Esophagus muscularis mucosa (tissue), 4 donors: Measurements from ENCODE around the gene ATP8B1. TPM values are rescaled to one million over a fixed set of nuclear protein-coding genes. Genes with fewer than 3 reads are reported as not detected.

Source experiments
- DNase-seq: peaks from one replicate; pipeline ENCODE4 v3.0.0-alpha.2; 2017; ENCODE audit errors: extremely low spot score
- H3K27ac ChIP-seq, 4 donors: fragments of 200-600 bp; sonication (generic); replicated peaks in 1 of 4; 1 replicate in 3 of 4; 2 replicates in 1 of 4; pipeline ENCODE4 v1.5.1; 2016 to 2019; ENCODE audit warnings: mild to moderate bottlenecking in 1 of 4
- H3K27me3 ChIP-seq, 4 donors: fragments of 200-600 bp; sonication (generic); one replicate each; pipeline versions ENCODE4 v1.5.1 to v1.6.0; 2016 to 2019
- H3K36me3 ChIP-seq, 4 donors: fragments of 200-600 bp; sonication (generic); one replicate each; pipeline ENCODE4 v1.5.1; 2016 to 2019
- H3K4me1 ChIP-seq, 4 donors: fragments of 200-600 bp; sonication (generic); one replicate each; pipeline ENCODE4 v1.5.1; 2016 to 2019
- H3K4me3 ChIP-seq, 4 donors: fragments of 200-600 bp; sonication (generic); 1 replicate in 2 of 4; 2 replicates in 2 of 4; pipeline ENCODE4 v1.5.1; 2016 to 2019; ENCODE audit warnings: mild to moderate bottlenecking in 4 of 4, moderate library complexity in 1 of 4
- H3K9me3 ChIP-seq, 4 donors: fragments of 200-600 bp; sonication (generic); 1 replicate in 3 of 4; 2 replicates in 1 of 4; pipeline ENCODE4 v1.5.1; 2016 to 2019
- EP300 ChIP-seq: sonication (generic); formaldehyde crosslinking; IDR thresholded peaks from one replicate; pipeline ENCODE4 v1.6.1; 2017; ENCODE audit warnings: antibody characterized with exemption
- POLR2A ChIP-seq: fragments of 450-650 bp; IDR thresholded peaks from one replicate; pipeline ENCODE4 v1.6.1; 2017; ENCODE audit warnings: antibody characterized with exemption, moderate library complexity, mild to moderate bottlenecking, low read depth
- POLR2AphosphoS5 ChIP-seq, 2 donors: sonication (generic); formaldehyde crosslinking; IDR thresholded peaks; one replicate each; pipeline ENCODE4 v1.6.1; 2017; ENCODE audit warnings: antibody characterized with exemption in 2 of 2
- WGBS: methylation state at CpG from one replicate; pipeline ENCODE4 v1.1.5; 2018; 5-methylcytosine and 5-hydroxymethylcytosine counted together
- intact Hi-C: fragments of 100-400 bp; cut with DNase I; formaldehyde crosslinking; loops from one replicate; pipeline ENCODE4 v1.15.1; 2023
- total RNA-seq, 4 donors: library from RNA; depleted of rRNA; stranded (reverse); fragments of >200 nt; gene quantifications; one replicate each; pipeline versions ENCODE4 v1.1.0 to v1.2.1, GENCODE V29; 2016
- TF ChIP-seq, protein P1 (sequence below), 3 experiments: fragments of 200-600 bp in 2 of 3; fragments of 450-650 bp in 1 of 3; sonication (generic) in 2 of 3; IDR thresholded peaks; one replicate each; pipeline ENCODE4 v1.5.1; 2017 to 2019; ENCODE audit warnings: antibody characterized with exemption in 3 of 3, mild to moderate bottlenecking in 2 of 3, moderate library complexity in 1 of 3

The ATP8B1 gene
- total RNA-seq, 4 donors from 2014 or later, result 18.3 to 21.9 (median 19.6) TPM

DNA sequence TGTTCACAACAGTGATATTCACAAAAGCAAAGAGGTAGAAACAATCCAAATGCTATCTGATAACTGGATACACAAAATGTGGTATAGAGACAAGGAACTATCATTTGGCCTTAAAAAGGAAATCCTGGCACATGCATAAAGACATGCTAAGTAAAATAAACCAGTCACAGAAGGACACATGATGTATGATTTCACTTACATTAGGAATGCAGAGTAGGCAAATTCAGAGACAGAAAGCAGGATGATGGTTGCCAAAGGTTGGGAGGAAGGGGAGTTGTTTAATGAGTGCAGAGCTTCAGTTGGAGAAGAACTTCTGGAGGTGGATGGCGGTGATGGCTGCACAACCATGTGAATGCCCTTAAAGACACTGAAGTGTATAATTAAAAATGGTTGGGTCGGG is 38.1 kb downstream of the ATP8B1 start:
- intact Hi-C loops, result no loop called here
- Histone ChIP-seq H3K4me1 (peaks cover 19 to 46% (median 45%) of the 10 kb centered on the region in 4 donors), H3K4me3 (no peak overlapping the region), H3K9me3 (no peaks in the 10 kb centered on the region), H3K27me3 (no peaks in the 10 kb centered on the region), H3K36me3 (peaks cover 0 to 4% (median 0%) of the 10 kb centered on the region in 4 donors), H3K27ac (no peak overlapping the region)
- no peak for TF ChIP-seq POLR2A
- TF ChIP-seq EP300, result no peak
- TF ChIP-seq, protein P1, sequence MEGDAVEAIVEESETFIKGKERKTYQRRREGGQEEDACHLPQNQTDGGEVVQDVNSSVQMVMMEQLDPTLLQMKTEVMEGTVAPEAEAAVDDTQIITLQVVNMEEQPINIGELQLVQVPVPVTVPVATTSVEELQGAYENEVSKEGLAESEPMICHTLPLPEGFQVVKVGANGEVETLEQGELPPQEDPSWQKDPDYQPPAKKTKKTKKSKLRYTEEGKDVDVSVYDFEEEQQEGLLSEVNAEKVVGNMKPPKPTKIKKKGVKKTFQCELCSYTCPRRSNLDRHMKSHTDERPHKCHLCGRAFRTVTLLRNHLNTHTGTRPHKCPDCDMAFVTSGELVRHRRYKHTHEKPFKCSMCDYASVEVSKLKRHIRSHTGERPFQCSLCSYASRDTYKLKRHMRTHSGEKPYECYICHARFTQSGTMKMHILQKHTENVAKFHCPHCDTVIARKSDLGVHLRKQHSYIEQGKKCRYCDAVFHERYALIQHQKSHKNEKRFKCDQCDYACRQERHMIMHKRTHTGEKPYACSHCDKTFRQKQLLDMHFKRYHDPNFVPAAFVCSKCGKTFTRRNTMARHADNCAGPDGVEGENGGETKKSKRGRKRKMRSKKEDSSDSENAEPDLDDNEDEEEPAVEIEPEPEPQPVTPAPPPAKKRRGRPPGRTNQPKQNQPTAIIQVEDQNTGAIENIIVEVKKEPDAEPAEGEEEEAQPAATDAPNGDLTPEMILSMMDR (IDR thresholded peaks at IDR 0.05), result no peak
- no peak for TF ChIP-seq POLR2AphosphoS5 (IDR thresholded peaks at IDR 0.05)
- 63% methylated on average over 2 of the region's 2 CpGs for WGBS
- no peak for DNase-seq

DNA sequence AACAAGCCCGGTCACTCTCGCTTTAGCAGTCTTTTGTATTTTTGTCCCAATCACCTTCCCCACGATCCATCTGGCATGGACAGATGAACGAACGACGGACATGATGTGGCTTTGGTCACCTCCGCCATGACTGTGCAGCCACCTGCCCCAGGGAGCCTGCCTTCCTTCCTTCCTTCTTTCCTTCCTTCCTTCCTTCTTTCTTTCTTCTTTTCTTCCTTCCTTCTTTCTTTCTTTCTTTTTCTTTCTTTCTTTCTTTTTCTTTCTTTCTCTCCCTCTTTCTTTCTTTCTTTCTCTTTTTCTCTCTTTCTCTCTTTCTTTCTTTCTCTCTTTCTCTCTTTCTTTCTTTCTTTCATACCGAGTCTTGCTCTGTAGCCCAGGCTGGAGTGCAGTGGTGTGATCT is 39.0 kb downstream of the ATP8B1 start:
- H3K4me3 ChIP-seq, result no peak overlapping the region
- peaks cover 15 to 40% (median 37%) of the 10 kb centered on the region in 4 donors for H3K4me1 ChIP-seq
- H3K27me3 ChIP-seq, result no peaks in the 10 kb centered on the region
- no peaks in the 10 kb centered on the region for H3K9me3 ChIP-seq
- no peak for DNase-seq
- no peak for TF ChIP-seq POLR2AphosphoS5 (IDR thresholded peaks at IDR 0.05)
- no peak for TF ChIP-seq POLR2A
- TF ChIP-seq, protein P1 (IDR thresholded peaks at IDR 0.05), result no peak
- no peak for TF ChIP-seq EP300
- H3K36me3 ChIP-seq, result peaks cover 0 to 8% (median 2%) of the 10 kb centered on the region in 4 donors
- H3K27ac ChIP-seq, result no peak overlapping the region
- intact Hi-C loops, result no loop called here
- 90% methylated on average over 8 of the region's 8 CpGs for WGBS

DNA sequence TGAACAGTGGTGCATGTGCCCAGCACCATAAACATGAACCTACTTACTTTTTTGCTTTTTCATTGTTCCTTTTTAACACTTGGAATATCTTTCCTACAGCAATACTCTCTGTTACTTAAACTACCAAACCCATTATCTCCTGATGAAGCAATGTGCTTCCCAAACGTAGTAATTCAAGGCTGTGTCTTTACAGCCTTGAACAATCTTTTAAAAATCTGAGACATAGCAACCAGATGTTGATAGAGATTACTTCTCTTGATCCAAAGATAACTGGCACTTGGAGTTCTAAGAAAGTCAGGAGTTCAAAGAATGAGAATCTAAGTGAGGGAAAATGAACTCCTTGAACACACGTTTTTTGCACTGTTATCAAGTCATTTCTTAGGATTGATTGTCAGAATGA is 40.4 kb downstream of the ATP8B1 start:
- H3K9me3 ChIP-seq, result no peaks in the 10 kb centered on the region
- H3K27ac ChIP-seq, result no peak overlapping the region
- H3K4me1 ChIP-seq, result peaks cover 1 to 26% (median 23%) of the 10 kb centered on the region in 4 donors
- WGBS, result 51% methylated on average over 2 of the region's 2 CpGs
- H3K4me3 ChIP-seq, result no peak overlapping the region
- TF ChIP-seq, protein P1 (IDR thresholded peaks at IDR 0.05), result no peak
- no peak for TF ChIP-seq EP300
- no peak for TF ChIP-seq POLR2A
- no peak for TF ChIP-seq POLR2AphosphoS5 (IDR thresholded peaks at IDR 0.05)
- no peaks in the 10 kb centered on the region for H3K27me3 ChIP-seq
- H3K36me3 ChIP-seq, result peaks cover 0 to 8% (median 2%) of the 10 kb centered on the region in 4 donors
- DNase-seq, result no peak
- intact Hi-C loops, result no loop called here

DNA sequence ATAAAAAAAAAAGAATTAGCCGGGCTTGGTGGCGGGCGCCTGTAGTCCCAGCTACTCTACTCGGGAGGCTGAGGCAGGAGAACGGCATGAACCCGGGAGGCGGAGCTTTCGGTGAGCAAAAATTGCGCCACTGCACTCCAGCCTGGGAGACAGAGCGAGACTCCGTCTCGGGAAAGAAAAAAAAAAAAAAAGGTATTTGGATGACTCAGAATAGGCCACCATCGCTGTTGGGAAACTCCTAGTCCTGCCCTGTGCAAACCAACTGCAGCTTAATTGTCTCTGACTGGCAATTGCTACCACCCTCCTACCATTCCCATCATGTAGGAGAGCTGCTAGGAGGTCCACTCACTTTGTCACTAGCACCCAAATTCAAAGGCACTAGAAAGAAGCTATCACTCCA is 43.5 kb downstream of the ATP8B1 start:
- Histone ChIP-seq H3K27ac (no peak overlapping the region), H3K4me1 (peaks cover 0 to 2% (median under 1%) of the 10 kb centered on the region in 4 donors), H3K27me3 (no peaks in the 10 kb centered on the region), H3K36me3 (peaks cover 0 to 14% (median 2%) of the 10 kb centered on the region in 4 donors), H3K9me3 (no peaks in the 10 kb centered on the region), H3K4me3 (no peak overlapping the region)
- DNase-seq, result no peak
- TF ChIP-seq EP300, result no peak
- TF ChIP-seq, protein P1 (IDR thresholded peaks at IDR 0.05), result no peak
- TF ChIP-seq POLR2AphosphoS5 (IDR thresholded peaks at IDR 0.05), result no peak
- TF ChIP-seq POLR2A, result no peak
- WGBS, result 96% methylated on average over 13 of the region's 13 CpGs
- intact Hi-C loops, result no loop called here

DNA sequence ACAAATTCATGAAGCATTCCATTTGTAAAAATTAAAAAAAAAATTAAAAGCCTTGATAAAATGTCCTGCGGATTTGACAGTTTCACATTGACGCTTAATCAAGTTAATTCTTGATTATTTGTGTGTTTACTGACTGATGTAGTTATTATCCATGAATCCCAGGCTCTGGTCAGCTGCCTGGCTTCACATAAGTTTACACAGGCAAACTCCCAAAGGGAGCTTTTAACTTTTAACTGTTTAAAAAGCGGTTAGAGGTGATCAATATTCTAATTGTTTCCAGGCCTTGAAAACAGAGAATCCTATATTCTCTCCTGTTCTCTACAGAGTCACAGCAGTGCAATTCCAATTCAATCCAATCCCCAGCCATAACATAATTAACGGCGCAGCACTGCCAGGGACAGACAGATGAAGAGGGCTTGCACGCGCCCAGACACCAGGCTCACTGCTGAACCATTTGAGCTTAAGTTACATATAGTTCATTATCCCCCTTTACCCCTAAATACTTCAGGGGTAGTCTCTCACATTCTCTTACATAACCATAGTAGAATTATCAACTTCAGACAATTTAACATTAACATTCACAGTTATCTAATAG is 47.5 kb downstream of the ATP8B1 start:
- Histone ChIP-seq H3K4me3 (no peak overlapping the region), H3K27me3 (no peaks in the 10 kb centered on the region), H3K9me3 (no peaks in the 10 kb centered on the region), H3K4me1 (peaks cover 0 to 4% (median 0%) of the 10 kb centered on the region in 4 donors), H3K27ac (no peak overlapping the region), H3K36me3 (peaks cover 0 to 14% (median 2%) of the 10 kb centered on the region in 4 donors)
- WGBS, result 84% methylated on average over 7 of the region's 7 CpGs
- TF ChIP-seq POLR2A (no peak), EP300 (no peak), POLR2AphosphoS5 (IDR thresholded peaks at IDR 0.05) (no peak)
- TF ChIP-seq, protein P1 (IDR thresholded peaks at IDR 0.05), result no peak
- DNase-seq, result no peak
- intact Hi-C loops, result no loop called here
